ENCODE measurements around the gene KCNJ18.
"Not testable (repeated sequence)": the region's sequence is repeated elsewhere in the genome, so short reads cannot be mapped to it uniquely, and the experiment has no call there.

The KCNJ18 gene

GRCh38 chr17:21705021-21705601 lies 12.8 kb downstream of the KCNJ18 start:
- no peak for DNase-seq

- not testable (repeated sequence) for DNase-seq
Measured at GRCh38 chr17:21705746-21706145, 13.4 kb downstream of the KCNJ18 start.

GRCh38 chr17:21706546-21706945 lies 14.2 kb downstream of the KCNJ18 start:
- not testable (repeated sequence) for DNase-seq

- not testable (repeated sequence) for DNase-seq
Measured at GRCh38 chr17:21707131-21707530, 14.8 kb downstream of the KCNJ18 start.

- DNase-seq: not testable (repeated sequence)
Measured at GRCh38 chr17:21707711-21708611, 15.6 kb downstream of the KCNJ18 start.

GRCh38 chr17:21708612-21709535 lies 16.6 kb downstream of the KCNJ18 start:
- not testable (repeated sequence) for DNase-seq

GRCh38 chr17:21709994-21710393 lies 17.7 kb downstream of the KCNJ18 start:
- not testable (repeated sequence) for DNase-seq

- not testable (repeated sequence) for DNase-seq
Measured at GRCh38 chr17:21710486-21710885, 18.2 kb downstream of the KCNJ18 start.

- DNase-seq: no peak
Measured at GRCh38 chr17:21711182-21711581, 18.9 kb downstream of the KCNJ18 start.

GRCh38 chr17:21713020-21713419 lies 20.7 kb downstream of the KCNJ18 start:
- DNase-seq: not testable (repeated sequence)

- DNase-seq: not testable (repeated sequence)
Measured at GRCh38 chr17:21713631-21714030, 21.3 kb downstream of the KCNJ18 start.

- not testable (repeated sequence) for DNase-seq
Measured at GRCh38 chr17:21714676-21715075, 22.4 kb downstream of the KCNJ18 start.

- DNase-seq: not testable (repeated sequence)
Measured at GRCh38 chr17:21715877-21716276, 23.6 kb downstream of the KCNJ18 start.

GRCh38 chr17:21718971-21719370 lies 26.6 kb downstream of the KCNJ18 start:
- DNase-seq: not testable (repeated sequence)

GRCh38 chr17:21719511-21720226 lies 27.3 kb downstream of the KCNJ18 start:
- not testable (repeated sequence) for DNase-seq

GRCh38 chr17:21720566-21720965 lies 28.2 kb downstream of the KCNJ18 start:
- not testable (repeated sequence) for DNase-seq

GRCh38 chr17:21722268-21722667 lies 29.9 kb downstream of the KCNJ18 start:
- not testable (repeated sequence) for DNase-seq

GRCh38 chr17:21724216-21725006 lies 32.1 kb downstream of the KCNJ18 start:
- not testable (repeated sequence) for DNase-seq

GRCh38 chr17:21731076-21731475 lies 38.8 kb downstream of the KCNJ18 start:
- DNase-seq: not testable (repeated sequence)

GRCh38 chr17:21733931-21734330 lies 41.6 kb downstream of the KCNJ18 start:
- not testable (repeated sequence) for DNase-seq

GRCh38 chr17:21735814-21736213 lies 43.5 kb downstream of the KCNJ18 start:
- not testable (repeated sequence) for DNase-seq

Data from HCEC 1CT (cell line).